IMR-90 (cell line): ENCODE data around the gene TMPRSS2. TPM values are rescaled to one million over a fixed set of nuclear protein-coding genes. Genes with fewer than 3 reads are reported as not detected.

Source experiments
- ATAC-seq: fragments of 200-7000 bp; cut with Tn5 transposase; 2 replicates; pipeline ENCODE4 v1.9.1; 2020; ENCODE audit warnings: low read depth, mild to moderate bottlenecking, moderate library complexity
- BruUV-seq: library from RNA; stranded (reverse); fragments of 400-500 nt; replicated peaks from 2 replicates; lab custom pipeline; 2021; lab: Mats Ljungman, UMichigan
- CTCF ChIA-PET: fragments of 300-600 bp; formaldehyde crosslinking; extraction: SDS; loops from one replicate; lab custom pipeline; 2021; ENCODE audit warnings: antibody characterized with exemption; lab: Yijun Ruan, JAX
- POLR2A ChIA-PET: fragments of 300-600 bp; sonication (Branson Sonifier 250); formaldehyde crosslinking; loops from one replicate; lab custom pipeline; 2022; ENCODE audit warnings: antibody characterized with exemption; ENCODE audit not compliant: unreplicated experiment; lab: Charles Lee
- DNase-seq: peaks from one replicate; pipeline ENCODE4 v3.0.0; 2013
- H2AFZ ChIP-seq: replicated peaks from 2 replicates; pipeline ENCODE3; 2013; ENCODE audit warnings: low read length, mild to moderate bottlenecking; ENCODE audit not compliant: poor library complexity
- H2AK5ac ChIP-seq: 2 replicates; pipeline ENCODE4 v1.6.1; 2013; ENCODE audit warnings: low read depth, low read length, inconsistent platforms
- H2AK9ac ChIP-seq: replicated peaks from 2 replicates; pipeline ENCODE3; 2013; ENCODE audit warnings: mild to moderate bottlenecking, low read depth, low read length, moderate library complexity; ENCODE audit not compliant: poor library complexity
- H2BK120ac ChIP-seq: 2 replicates; pipeline ENCODE4 v1.6.1; 2013; ENCODE audit warnings: low read depth, low read length, inconsistent platforms
- H2BK15ac ChIP-seq: 3 replicates; pipeline ENCODE4 v1.6.1; 2013; ENCODE audit warnings: low read depth, low read length, inconsistent platforms
- H2BK20ac ChIP-seq: 2 replicates; pipeline ENCODE4 v1.6.1; 2013; ENCODE audit warnings: low read depth, mild to moderate bottlenecking, inconsistent platforms, low read length, moderate library complexity
- H2BK5ac ChIP-seq: 2 replicates; pipeline ENCODE4 v1.6.1; 2013; ENCODE audit warnings: mild to moderate bottlenecking, low read depth, low read length, inconsistent platforms; ENCODE audit not compliant: poor library complexity, severe bottlenecking
- H3K14ac ChIP-seq: replicated peaks from 2 replicates; pipeline ENCODE4 v1.6.1; 2013; ENCODE audit warnings: low read depth, low read length, inconsistent platforms
- H3K18ac ChIP-seq: 2 replicates; pipeline ENCODE4 v1.6.1; 2013; ENCODE audit warnings: low read depth, low read length, control low read depth
- H3K23ac ChIP-seq: 2 replicates; pipeline ENCODE4 v1.6.1; 2013; ENCODE audit warnings: low read depth, low read length, inconsistent platforms
- H3K27ac ChIP-seq: 2 replicates; pipeline ENCODE4 v1.5.1; 2013; ENCODE audit warnings: mild to moderate bottlenecking, control low read depth, low read length; ENCODE audit not compliant: insufficient read depth
- H3K27me3 ChIP-seq: 2 replicates; pipeline ENCODE4 v1.6.1; 2013; ENCODE audit warnings: low read length; ENCODE audit not compliant: control insufficient read depth, insufficient read depth
- H3K36me3 ChIP-seq: 2 replicates; pipeline ENCODE4 v1.6.1; 2013; ENCODE audit warnings: low read length, mixed read lengths; ENCODE audit not compliant: control insufficient read depth, insufficient read depth
- H3K4ac ChIP-seq: 2 replicates; pipeline ENCODE4 v1.6.1; 2013; ENCODE audit warnings: low read depth, low read length, inconsistent platforms
- H3K4me1 ChIP-seq: 2 replicates; pipeline ENCODE4 v1.6.1; 2013; ENCODE audit warnings: low read length, mixed read lengths; ENCODE audit not compliant: control insufficient read depth, insufficient read depth
- H3K4me2 ChIP-seq: 2 replicates; pipeline ENCODE4 v1.6.1; 2013; ENCODE audit warnings: low read depth, mild to moderate bottlenecking, control low read depth, low read length, moderate library complexity
- H3K4me3 ChIP-seq: 2 replicates; pipeline ENCODE4 v1.5.1; 2013; ENCODE audit warnings: low read depth, mild to moderate bottlenecking, control low read depth, low read length, moderate library complexity; ENCODE audit not compliant: insufficient read depth
- H3K56ac ChIP-seq: 2 replicates; pipeline ENCODE4 v1.6.1; 2013; ENCODE audit warnings: low read length, inconsistent platforms; ENCODE audit not compliant: insufficient read depth; ENCODE audit errors: extremely low read depth
- H3K79me1 ChIP-seq, 2 experiments: 2 replicates each; pipeline ENCODE4 v1.6.1; 2013; ENCODE audit warnings: low read length in 2 of 2, inconsistent platforms in 1 of 2, low read depth in 1 of 2
- H3K9ac ChIP-seq: 2 replicates; pipeline ENCODE4 v1.6.1; 2013; ENCODE audit warnings: low read depth, low read length, control low read depth
- H3K9me1 ChIP-seq: 2 replicates; pipeline ENCODE4 v1.6.1; 2013; ENCODE audit warnings: low read length, inconsistent platforms; ENCODE audit not compliant: insufficient read depth
- H3K9me3 ChIP-seq: 2 replicates; pipeline ENCODE4 v1.6.1; 2013; ENCODE audit warnings: low read length; ENCODE audit not compliant: control insufficient read depth, insufficient read depth
- H4K20me1 ChIP-seq: 2 replicates; pipeline ENCODE4 v1.6.1; 2013; ENCODE audit warnings: low read length, inconsistent platforms; ENCODE audit not compliant: insufficient read depth
- H4K5ac ChIP-seq: 2 replicates; pipeline ENCODE4 v1.6.1; 2013; ENCODE audit warnings: mild to moderate bottlenecking, low read depth, low read length, control low read depth
- H4K8ac ChIP-seq, 2 experiments: 2 replicates each; pipeline ENCODE4 v1.6.1; 2013; ENCODE audit warnings: low read depth in 2 of 2, low read length in 2 of 2, control low read depth in 1 of 2, inconsistent platforms in 1 of 2
- H4K91ac ChIP-seq: 2 replicates; pipeline ENCODE4 v1.6.1; 2013; ENCODE audit warnings: low read depth, low read length, inconsistent platforms; ENCODE audit not compliant: insufficient read depth
- CEBPB ChIP-seq: IDR thresholded peaks from 2 replicates; pipeline ENCODE4 v1.6.1; 2012; ENCODE audit warnings: low read depth, low read length, improper control_type of control experiment
- WGBS, 2 experiments: methylation state at CpG; one replicate each; pipeline versions ENCODE4 v1.1.5 to v1.1.7; 2013; ENCODE audit warnings: missing lambda C conversion rate in 2 of 2; ENCODE audit not compliant: insufficient read length in 1 of 2; ENCODE audit errors: extremely low coverage in 2 of 2; 5-methylcytosine and 5-hydroxymethylcytosine counted together
- dilution Hi-C: fragments of 300-500 bp; cut with HindIII; formaldehyde crosslinking; loops from one replicate; pipeline ENCODE4 v1.14.3; 2018; ENCODE audit warnings: low sequenced_read_pairs; ENCODE audit not compliant: unreplicated experiment
- in situ Hi-C: fragments of 300-500 bp; cut with MboI; formaldehyde crosslinking; loops from 3 replicates; pipeline ENCODE4 v1.14.3; 2019; ENCODE audit warnings: low sequenced_read_pairs, inconsistent platforms, mixed read lengths
- intact Hi-C: fragments of 100-400 bp; cut with micrococcal nuclease; formaldehyde crosslinking; loops from 2 replicates; pipeline ENCODE4 v1.10.0; 2022
- polyA plus RNA-seq, 3 experiments: library from polyadenylated mRNA; depleted of rRNA; stranded (reverse); fragments of >200 nt; gene quantifications; 2 replicates each; pipeline ENCODE4 v1.2.3, GENCODE V29; 2012; ENCODE audit warnings: low replicate concordance in 1 of 3
- total RNA-seq: library from RNA; depleted of rRNA; stranded (reverse); fragments of >200 nt; gene quantifications from 2 replicates; pipeline ENCODE4 v1.2.3, GENCODE V29; 2012

TMPRSS2 gene
- total and polyA plus RNA-seq, 2 of the 4 experiments (the other 2 are of a cell fraction) = not detected

DNA sequence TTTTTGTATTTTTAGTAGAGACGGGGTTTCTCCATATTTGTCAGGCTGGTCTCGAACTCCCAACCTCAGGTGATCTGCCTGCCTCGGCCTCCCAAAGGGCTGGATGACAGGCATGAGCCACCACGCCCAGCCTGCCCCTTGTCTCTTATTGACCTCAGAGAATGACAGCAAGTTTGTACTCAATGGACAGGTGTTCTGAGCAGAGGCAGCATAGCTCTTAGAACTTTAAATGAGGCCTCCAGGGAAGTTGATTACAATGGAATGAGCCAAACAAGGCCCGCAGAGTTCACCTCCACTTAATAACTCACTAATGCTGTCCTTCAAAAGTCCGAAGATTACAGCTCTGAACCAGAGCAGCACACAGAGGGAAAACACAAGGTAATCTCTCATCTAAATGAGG lies 10.9 kb downstream of the TMPRSS2 start:
- no peaks in the 10 kb centered on the region for H3K9me1 ChIP-seq
- DNase-seq (no peak), ATAC-seq (no peak)
- H3K27ac ChIP-seq = no peak overlapping the region
- no peak for TF ChIP-seq CEBPB
- H3K9me3 ChIP-seq = no peaks in the 10 kb centered on the region
- H2BK5ac ChIP-seq = no peak overlapping the region
- H3K4me1 ChIP-seq = no peaks in the 10 kb centered on the region
- WGBS, 2 experiments = no CpG with 5 or more reads among the region's 6 CpGs
- H2BK120ac ChIP-seq = no peak overlapping the region
- H4K20me1 ChIP-seq = no peaks in the 10 kb centered on the region
- peaks cover 21% of the 10 kb centered on the region for H3K27me3 ChIP-seq
- H3K4ac ChIP-seq = no peak overlapping the region
- ChIA-PET POLR2A (no interaction called here), CTCF (no interaction called here)
- no peak overlapping the region for H2BK20ac ChIP-seq
- H3K4me2 ChIP-seq = no peak overlapping the region
- H3K18ac ChIP-seq = no peak overlapping the region
- no peak overlapping the region for H4K91ac ChIP-seq
- no peak overlapping the region for H3K4me3 ChIP-seq
- H4K8ac ChIP-seq = no peak overlapping the region
- H4K5ac ChIP-seq = no peak overlapping the region
- BruUV-seq = no TSS peak
- in situ Hi-C loops (no loop called here), intact Hi-C loops (no loop called here), dilution Hi-C loops (no loop called here)
- no peak overlapping the region for H3K9ac ChIP-seq
- no peak overlapping the region for H2BK15ac ChIP-seq
- no peaks in the 10 kb centered on the region for H3K36me3 ChIP-seq
- H3K23ac ChIP-seq = no peak overlapping the region
- H2AK5ac ChIP-seq = no peak overlapping the region
- no peak overlapping the region for H3K14ac ChIP-seq
- no peak overlapping the region for H2AK9ac ChIP-seq
- no peak overlapping the region for H2AFZ ChIP-seq
- no peak overlapping the region for H3K56ac ChIP-seq
- no peaks in the 10 kb centered on the region for H3K79me1 ChIP-seq
